ENCODE results near the gene STK10. TPM values are rescaled to one million over a fixed set of nuclear protein-coding genes. Genes with fewer than 3 reads are reported as not detected.
A peak's percentile ranks its signal among the peaks of the same experiment; 100 is the strongest.

STK10 gene
- total and polyA plus RNA-seq, 2 donors (not counting 1 experiment from before 2014, with no cell fraction given) = 97.9 to 253 TPM

- Histone ChIP-seq H3K79me2 (ENCODE audit: control insufficient read depth, insufficient read depth, low read length) (peaks cover 100% of the 10 kb centered on the region), H3K36me3 (replicated peaks in 1 of 2; ENCODE audit: control extremely low read depth in 1 of 2, control insufficient read depth in 1 of 2, extremely low read depth in 1 of 2, insufficient read depth in 2 of 2, low read length in 1 of 2) (peaks cover 0 to 29% of the 10 kb centered on the region in 2 experiments), H3K27ac (ENCODE audit: low read length in 2 of 2) (peak overlapping the region; percentile 68 to 98), H2AFZ (ENCODE audit: insufficient read depth, low read depth, low read length, poor library complexity, severe bottlenecking) (no peak overlapping the region), H3K4me3 (ENCODE audit: control extremely low read depth in 1 of 5, extremely low read depth in 1 of 5, insufficient read depth in 1 of 5, low read depth in 2 of 5, low read length in 4 of 5) (peak overlapping the region; percentile 47 to 73 (median 63)), H3K9ac (ENCODE audit: low read length) (peak overlapping the region; percentile 72), H3K27me3 (replicated peaks in 1 of 4; ENCODE audit: control extremely low read depth in 1 of 4, control insufficient read depth in 3 of 4, insufficient read depth in 4 of 4, low read length in 3 of 4) (no peaks in the 10 kb centered on the region), H3K4me2 (replicated peaks; ENCODE audit: low read depth, low read length, poor library complexity, severe bottlenecking) (peak overlapping the region; percentile 79), H3K4me1 (ENCODE audit: control insufficient read depth in 2 of 2, insufficient read depth in 2 of 2, low read length in 2 of 2) (peaks cover 72 to 85% of the 10 kb centered on the region in 2 donors), H3K9me3 (ENCODE audit: control extremely low read depth in 1 of 3, control insufficient read depth in 2 of 3, insufficient read depth in 1 of 3, low read length in 2 of 3) (no peaks in the 10 kb centered on the region), H4K20me1 (ENCODE audit: control insufficient read depth, insufficient read depth, low read length, poor library complexity, severe bottlenecking) (peaks cover 37% of the 10 kb centered on the region)
- Mint-ChIP-seq H3K4me1 (peaks cover 88% of the 10 kb centered on the region), H3K9me3 (ENCODE audit: insufficient read depth) (no peaks in the 10 kb centered on the region), H3K4me3 (peak overlapping the region; percentile 84), H3K27me3 (no peaks in the 10 kb centered on the region), H3K27ac (peak overlapping the region; percentile 89)
- no peak for TF ChIP-seq CTCF (IDR thresholded peaks at IDR 0.05)
- no peak for TF ChIP-seq EZH2 (IDR thresholded peaks at IDR 0.05; ENCODE audit: borderline replicate concordance, insufficient read depth, low read depth, low read length, poor library complexity, severe bottlenecking)
- ATAC-seq (ENCODE audit: low read depth) (peak; percentile 83), DNase-seq (peak; percentile 81)
- ChIA-PET POLR2A (interaction anchor here (0.6 to 7.9 kb wide), 9 partner anchors 10 to 783 kb away, joined by 3 to 95 read pairs (median 4); partner anchors contain the start of gene STK10), CTCF (interaction anchor here (0.7 to 10.6 kb wide), 9 partner anchors 11 to 263 kb away, joined by 3 to 155 read pairs (median 12); partner anchors contain the start of gene STK10)
- WGBS (ENCODE audit: insufficient coverage) = 0% methylated on average over 7 of the region's 7 CpGs
- intact Hi-C loops (cut with micrococcal nuclease) = loop anchor here (1.0 kb wide), 3 partner anchors 13 to 68 kb away; partner anchors contain the start of gene STK10
Observed at GRCh38 chr5:172175263-172175719, 12.7 kb downstream of the STK10 start.

GRCh38 chr5:172173564-172174153, 14.4 kb downstream of the STK10 start:
- ATAC-seq (ENCODE audit: low read depth) (no peak), DNase-seq (no peak)
- H3K4me3 Mint-ChIP-seq = peak overlapping the region; percentile 77
- H3K9me3 Mint-ChIP-seq (ENCODE audit: insufficient read depth) = no peaks in the 10 kb centered on the region
- ChIA-PET CTCF (interaction anchor here (1.3 to 10.6 kb wide), 9 partner anchors 10 to 262 kb away, joined by 3 to 155 read pairs (median 12); partner anchors contain the start of gene STK10), POLR2A (interaction anchor here (0.6 to 7.9 kb wide), 7 partner anchors 13 to 115 kb away, joined by 3 to 95 read pairs (median 3); partner anchors contain the start of genes EFCAB9 and STK10)
- H3K4me1 Mint-ChIP-seq = peaks cover 88% of the 10 kb centered on the region
- Histone ChIP-seq H3K79me2 (ENCODE audit: control insufficient read depth, insufficient read depth, low read length) (peaks cover 100% of the 10 kb centered on the region), H2AFZ (ENCODE audit: insufficient read depth, low read depth, low read length, poor library complexity, severe bottlenecking) (no peak overlapping the region), H3K36me3 (replicated peaks in 1 of 2; ENCODE audit: control extremely low read depth in 1 of 2, control insufficient read depth in 1 of 2, extremely low read depth in 1 of 2, insufficient read depth in 2 of 2, low read length in 1 of 2) (peaks cover 0 to 41% of the 10 kb centered on the region in 2 experiments), H3K27me3 (replicated peaks in 1 of 4; ENCODE audit: control extremely low read depth in 1 of 4, control insufficient read depth in 3 of 4, insufficient read depth in 4 of 4, low read length in 3 of 4) (no peaks in the 10 kb centered on the region), H3K9me3 (ENCODE audit: control extremely low read depth in 1 of 3, control insufficient read depth in 2 of 3, insufficient read depth in 1 of 3, low read length in 2 of 3) (no peaks in the 10 kb centered on the region), H4K20me1 (ENCODE audit: control insufficient read depth, insufficient read depth, low read length, poor library complexity, severe bottlenecking) (peaks cover 54% of the 10 kb centered on the region), H3K4me2 (replicated peaks; ENCODE audit: low read depth, low read length, poor library complexity, severe bottlenecking) (peak overlapping the region; percentile 79), H3K9ac (ENCODE audit: low read length) (peak overlapping the region; percentile 72), H3K4me1 (ENCODE audit: control insufficient read depth in 2 of 2, insufficient read depth in 2 of 2, low read length in 2 of 2) (peaks cover 75 to 84% of the 10 kb centered on the region in 2 donors), H3K4me3 (ENCODE audit: control extremely low read depth in 1 of 5, extremely low read depth in 1 of 5, insufficient read depth in 1 of 5, low read depth in 2 of 5, low read length in 4 of 5) (no peak overlapping the region), H3K27ac (ENCODE audit: low read length in 2 of 2) (peak overlapping the region; percentile 68 to 98)
- no peaks in the 10 kb centered on the region for H3K27me3 Mint-ChIP-seq
- intact Hi-C loops (cut with micrococcal nuclease) = no loop called here
- WGBS (ENCODE audit: insufficient coverage) = 69% methylated on average over 4 of the region's 12 CpGs
- TF ChIP-seq EZH2 (IDR thresholded peaks at IDR 0.05; ENCODE audit: borderline replicate concordance, insufficient read depth, low read depth, low read length, poor library complexity, severe bottlenecking) = no peak
- peak overlapping the region; percentile 89 for H3K27ac Mint-ChIP-seq
